HG03103 (cell line): ENCODE measurements around the gene C6orf52.
"Not testable (repeated sequence)": the region's sequence is repeated elsewhere in the genome, so short reads cannot be mapped to it uniquely, and the experiment has no call there.

ENCODE experiments used
- ATAC-seq: cut with Tn5 transposase; IDR thresholded peaks from one replicate; pipeline ENCODE4 v1.9.1; 2021; ENCODE audit warnings: low read depth; ENCODE audit not compliant: unreplicated experiment

C6orf52 gene

DNA sequence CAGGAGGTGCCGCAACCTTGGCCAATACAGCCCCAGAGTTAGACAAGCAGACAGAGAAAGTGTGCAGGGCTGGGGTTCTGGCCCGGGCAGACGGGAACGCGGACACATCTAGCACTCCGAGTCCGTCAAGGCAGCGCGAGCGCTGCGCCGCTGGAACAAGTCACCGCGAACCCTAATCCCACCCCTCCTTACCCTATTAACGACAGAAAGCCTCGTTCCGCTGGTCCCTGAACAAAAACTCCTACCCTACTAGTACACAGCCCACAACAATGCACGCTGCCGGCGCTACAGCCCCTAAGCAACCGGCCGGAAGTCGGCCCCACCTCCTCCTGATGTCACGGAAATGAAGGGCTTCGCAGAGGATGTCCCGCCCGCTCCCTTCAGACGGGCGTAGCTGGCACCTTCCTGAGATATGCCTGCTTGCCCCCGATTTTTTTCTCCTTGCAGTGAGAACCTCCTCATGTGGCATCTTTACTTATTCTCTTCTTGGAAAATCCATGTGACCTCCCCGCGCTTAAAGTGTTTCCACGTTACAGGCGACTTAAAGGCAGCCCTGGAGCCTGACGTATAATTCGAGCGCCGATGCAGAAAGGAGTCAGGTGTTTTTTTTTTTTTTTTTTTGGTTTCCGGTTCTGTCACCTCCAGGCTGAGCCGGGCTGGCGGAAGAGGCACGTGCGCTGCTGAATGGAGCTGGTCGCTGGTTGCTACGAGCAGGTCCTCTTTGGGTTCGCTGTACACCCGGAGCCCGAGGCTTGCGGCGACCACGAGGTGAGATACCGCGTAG is at the start of gene C6orf52, which contains the start of gene PAK1IP1:
Gene C6orf52 (minus strand): TSS at position 315 of the 784 bp plus-strand sequence. CDS start 7,066 bp downstream, outside the sequence.
Gene PAK1IP1 (plus strand): TSS at position 671 of the 784 bp plus-strand sequence. CDS start 14 bp downstream, at position 685.
- peak; percentile 96 for ATAC-seq

DNA sequence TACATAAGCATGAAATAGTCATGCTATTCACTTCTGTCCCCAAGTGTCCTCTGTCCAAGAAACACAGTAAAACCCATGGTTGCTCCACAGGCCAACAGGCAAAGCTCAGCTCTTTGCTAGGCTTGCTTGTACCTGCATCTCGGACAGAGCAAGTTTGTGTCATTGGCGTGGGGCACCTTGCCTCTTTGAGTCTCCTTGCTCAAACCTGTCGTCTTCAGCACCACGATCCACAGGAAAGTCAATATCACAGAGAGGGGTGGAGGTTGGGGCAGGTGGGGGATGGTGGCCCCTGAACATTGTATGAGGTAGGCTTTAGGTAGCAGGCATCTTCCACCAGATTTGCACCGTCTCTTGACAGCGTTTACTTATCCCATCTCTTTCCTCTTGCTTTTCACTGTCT is 49.1 kb upstream of the C6orf52 start:
- no peak for ATAC-seq

DNA sequence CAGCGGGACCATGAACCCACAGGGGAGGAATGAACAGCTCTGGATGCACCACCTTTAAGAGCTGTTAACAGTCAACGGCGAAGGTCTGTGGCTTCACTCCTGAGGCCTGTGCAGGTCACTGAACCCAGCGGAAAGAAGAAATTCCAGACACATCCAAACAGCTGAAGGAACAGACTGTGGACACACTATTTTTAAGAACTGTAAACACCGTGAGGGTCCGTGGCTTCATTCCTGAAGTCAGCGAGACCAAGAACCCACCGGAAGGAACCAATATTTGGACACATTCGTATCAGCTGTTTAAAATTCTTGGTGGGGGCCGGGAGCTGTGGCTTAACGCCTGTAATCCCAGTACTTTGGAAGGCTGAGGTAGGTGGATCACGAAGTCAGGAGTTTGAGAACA is 47.8 kb upstream of the C6orf52 start:
- no peak for ATAC-seq

DNA sequence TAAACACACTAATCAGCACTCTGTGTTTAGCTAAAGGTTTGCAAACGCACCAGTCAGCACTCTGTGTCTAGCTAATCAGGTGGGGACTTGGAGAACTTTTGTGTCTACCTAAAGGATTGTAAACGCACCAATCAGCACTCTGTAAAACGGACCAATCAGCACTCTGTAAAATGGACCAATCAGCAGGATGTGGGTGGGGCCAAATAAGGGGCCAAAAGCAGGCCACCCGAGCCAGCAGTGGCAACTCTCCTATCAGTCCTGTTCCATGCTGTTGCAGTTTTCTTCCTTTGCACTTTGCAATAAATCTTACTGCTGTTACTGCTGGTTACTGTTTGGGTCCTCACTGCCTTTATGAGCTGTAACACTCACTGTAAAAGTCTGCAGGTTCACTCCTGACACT is 47.2 kb upstream of the C6orf52 start:
- not testable (repeated sequence) for ATAC-seq

DNA sequence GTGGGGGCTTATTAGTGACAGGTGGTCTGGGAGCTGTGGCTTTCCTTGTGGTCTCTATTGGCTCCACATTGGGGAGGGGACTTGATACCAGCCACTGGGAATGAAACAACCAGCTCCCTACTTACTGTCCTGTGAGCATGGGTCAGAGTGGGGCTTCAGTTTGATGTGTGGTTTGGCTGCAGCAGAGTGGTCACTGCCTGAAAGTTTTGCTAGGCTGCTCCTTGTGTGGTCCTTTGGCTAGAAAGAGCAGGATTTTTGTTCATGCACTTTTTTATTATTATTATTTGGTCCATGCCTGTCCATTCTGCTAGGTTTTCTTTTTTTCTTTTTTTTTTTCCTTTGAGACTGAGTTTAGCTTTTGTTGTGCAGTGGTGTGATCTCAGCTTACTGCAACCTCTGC is 45.6 kb upstream of the C6orf52 start:
- no peak for ATAC-seq

DNA sequence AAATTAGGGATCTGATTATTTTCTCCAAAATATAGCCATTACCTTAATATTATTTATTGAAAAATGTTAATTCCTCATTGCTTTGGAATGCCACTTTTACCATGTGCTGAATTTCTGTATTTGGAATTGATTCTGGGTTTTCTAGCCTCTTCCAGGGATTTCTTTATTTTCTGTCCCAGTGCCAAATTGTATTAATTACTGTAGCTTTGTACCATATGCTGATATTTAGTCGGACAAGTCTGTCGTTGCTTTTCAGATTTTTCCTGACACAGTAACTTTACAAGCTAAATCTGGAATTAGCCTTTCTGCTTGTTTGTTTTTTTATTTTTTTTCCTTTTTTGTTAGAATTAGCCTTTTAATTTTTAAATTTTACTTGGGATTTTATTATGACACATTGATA is 42.3 kb upstream of the C6orf52 start:
- ATAC-seq = no peak

DNA sequence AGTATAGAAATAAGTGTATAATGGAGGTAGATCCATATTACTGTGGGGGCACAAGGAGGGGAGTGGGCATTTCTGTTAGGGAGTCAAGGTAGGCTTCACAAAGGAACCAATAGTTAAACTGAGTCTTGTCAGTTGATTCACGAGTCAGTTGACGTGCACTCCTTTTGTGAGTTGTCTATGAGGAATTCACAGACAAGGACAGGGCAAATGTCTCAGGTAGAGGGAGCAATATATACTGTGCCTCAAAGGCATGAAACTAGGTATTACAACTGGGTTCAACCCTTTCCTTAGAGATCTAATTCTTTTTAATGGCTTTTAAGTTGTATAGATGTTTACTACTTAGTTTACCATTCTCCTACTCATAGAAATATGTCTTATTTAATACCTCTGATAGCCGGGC is 39.4 kb upstream of the C6orf52 start:
- ATAC-seq = no peak

DNA sequence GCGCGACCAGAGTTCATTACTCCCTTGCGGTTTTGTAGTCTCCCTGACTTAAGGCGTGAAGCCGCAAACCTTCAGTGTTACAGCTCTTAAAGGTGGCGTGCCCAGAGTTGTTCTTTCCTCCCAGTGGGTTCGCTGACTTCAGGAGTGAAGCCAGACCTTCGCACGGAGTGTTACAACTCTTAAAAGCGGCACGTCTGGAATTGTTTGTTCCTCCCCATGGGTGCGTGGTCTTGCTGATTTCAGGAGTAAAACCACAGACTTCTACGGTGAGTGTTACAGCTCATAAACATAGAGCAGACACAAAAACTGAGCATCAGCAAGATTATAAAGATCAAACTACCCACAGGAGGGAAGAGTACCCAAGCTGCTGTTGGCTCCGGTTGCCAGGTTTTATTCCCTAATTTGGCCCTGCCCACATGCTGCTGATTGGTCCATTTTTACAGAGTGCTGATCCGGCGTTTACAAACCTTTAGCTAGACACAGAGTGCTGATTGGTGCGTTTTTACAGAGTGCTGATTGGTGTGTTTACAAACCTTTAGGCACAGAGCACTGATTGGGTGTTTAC is 38.8 kb upstream of the C6orf52 start:
- ATAC-seq = no peak

DNA sequence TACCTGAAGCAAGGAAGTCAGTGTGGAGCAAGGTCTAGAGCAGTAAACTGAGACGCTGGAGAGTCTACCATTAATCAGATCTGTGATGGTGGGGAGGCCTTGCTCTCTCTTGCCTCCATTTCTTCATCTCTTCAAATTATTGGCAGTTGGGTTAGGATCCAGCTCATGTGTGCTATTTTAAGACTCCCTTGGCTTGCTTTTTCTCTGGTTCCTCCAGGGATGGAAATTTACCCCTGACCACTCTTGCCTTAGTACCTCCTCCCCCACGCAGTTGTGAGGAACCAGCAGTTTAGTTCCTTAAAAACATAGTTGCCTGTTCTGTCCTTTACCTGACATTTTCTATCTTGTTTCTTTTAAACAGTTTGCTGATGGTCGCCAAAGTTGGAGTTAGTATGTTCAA is 35.8 kb upstream of the C6orf52 start:
- no peak for ATAC-seq

DNA sequence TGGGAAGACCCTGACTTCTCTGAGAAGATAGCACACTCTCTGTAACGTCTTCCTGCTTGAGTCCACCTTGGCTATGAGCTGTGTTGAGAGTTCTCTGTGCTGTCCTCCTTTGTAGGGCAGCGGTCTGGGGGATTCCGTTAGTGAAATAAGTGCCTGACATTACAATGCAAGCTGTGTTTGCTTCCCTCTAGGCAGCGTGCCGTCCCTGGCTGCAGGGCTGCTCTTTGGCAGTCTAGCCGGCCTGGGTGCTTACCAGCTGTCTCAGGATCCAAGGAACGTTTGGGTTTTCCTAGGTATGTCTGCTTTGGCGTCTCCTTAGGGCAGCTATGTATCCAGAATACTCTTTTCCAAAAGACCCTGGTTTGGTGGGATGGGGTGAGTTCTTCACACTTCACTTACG is 31.3 kb upstream of the C6orf52 start:
- ATAC-seq = no peak

DNA sequence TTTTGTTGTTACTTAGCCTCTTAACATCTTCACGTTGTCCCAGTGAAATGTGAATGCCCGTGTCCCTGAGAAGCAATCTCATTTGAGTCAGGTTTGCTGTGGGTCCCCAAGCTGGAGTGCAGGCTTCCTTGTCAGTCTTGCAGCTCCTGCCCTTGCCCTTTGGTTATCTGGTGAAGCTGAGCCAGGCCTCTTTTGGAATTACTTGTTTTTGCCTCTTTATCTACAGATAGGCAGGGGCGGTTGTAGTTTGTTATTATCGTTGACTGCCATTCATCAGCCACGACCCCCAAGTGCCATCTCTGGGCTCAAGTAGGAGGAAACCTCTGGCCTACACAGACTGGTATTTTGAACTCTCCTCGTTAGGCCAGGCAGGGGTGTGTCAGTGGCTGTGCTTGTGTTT is 30.6 kb upstream of the C6orf52 start:
- no peak for ATAC-seq

DNA sequence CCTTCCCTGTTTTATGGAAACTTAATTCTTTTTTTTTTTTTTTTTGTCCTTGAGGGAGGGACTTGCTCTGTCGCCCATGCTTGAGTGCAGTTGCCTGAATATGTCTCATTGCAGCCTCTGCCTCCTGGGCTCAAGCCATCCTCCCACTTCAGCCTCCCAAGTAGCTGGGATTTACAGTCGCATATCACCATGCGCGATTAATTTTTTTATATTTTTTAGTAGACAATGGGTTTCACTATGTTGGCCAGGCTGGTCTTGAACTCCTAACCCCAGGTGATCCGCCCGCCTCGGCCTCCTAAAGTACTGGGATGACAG is 29.1 kb upstream of the C6orf52 start:
- ATAC-seq = no peak

DNA sequence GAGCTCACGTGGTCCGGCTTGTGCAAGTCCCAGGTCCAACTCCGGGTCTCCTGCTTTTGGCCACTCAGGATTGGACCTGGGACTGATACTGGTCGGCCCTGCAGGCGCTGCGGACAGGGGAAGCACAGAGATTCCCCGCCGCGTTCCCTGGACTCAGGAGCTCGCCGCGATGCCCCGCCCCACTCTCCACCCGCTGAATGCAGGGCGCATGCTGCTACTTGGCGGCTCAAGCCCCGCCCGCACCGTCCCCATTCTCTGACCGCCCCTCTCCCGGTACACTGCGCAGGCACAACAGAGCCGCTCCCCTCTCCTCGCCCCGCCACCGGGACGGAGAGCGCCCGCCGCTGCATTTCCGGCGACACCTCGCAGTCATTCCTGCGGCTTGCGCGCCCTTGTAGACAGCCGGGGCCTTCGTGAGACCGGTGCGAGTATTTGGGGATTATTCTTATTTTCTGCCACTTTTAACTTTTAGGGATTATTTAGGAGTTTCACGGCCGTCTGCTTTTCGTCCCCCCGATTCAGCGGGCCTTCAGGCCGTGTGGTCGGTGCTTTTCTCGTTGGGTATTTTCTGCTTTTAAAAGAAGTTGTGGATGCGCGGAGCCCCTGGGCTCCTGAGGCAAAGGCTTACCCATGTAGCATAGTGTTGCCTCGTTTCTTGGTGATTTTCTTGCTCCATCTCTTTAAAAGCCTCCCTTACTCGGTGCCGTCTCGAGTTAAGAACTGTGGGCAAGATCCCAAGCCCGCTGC is 28.6 kb upstream of the C6orf52 start, which contains the start of gene TMEM14C:
Gene TMEM14C (plus strand): TSS at position 251 of the 747 bp plus-strand sequence. CDS start 1,544 bp downstream, outside the sequence.
- peak; percentile 98 for ATAC-seq

DNA sequence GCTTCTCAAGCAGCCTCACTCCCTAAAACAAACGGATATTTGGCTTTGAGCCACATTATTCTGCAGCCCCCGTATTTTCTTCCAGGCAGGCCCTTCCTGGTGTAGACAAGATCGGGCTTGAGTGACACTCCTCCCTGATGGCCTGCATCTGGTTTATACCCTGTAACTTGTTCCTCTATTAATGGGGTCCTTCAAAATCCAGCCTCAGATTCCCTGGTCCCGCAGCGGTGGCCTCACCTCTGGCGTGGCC is 28.1 kb upstream of the C6orf52 start:
- ATAC-seq = no peak

DNA sequence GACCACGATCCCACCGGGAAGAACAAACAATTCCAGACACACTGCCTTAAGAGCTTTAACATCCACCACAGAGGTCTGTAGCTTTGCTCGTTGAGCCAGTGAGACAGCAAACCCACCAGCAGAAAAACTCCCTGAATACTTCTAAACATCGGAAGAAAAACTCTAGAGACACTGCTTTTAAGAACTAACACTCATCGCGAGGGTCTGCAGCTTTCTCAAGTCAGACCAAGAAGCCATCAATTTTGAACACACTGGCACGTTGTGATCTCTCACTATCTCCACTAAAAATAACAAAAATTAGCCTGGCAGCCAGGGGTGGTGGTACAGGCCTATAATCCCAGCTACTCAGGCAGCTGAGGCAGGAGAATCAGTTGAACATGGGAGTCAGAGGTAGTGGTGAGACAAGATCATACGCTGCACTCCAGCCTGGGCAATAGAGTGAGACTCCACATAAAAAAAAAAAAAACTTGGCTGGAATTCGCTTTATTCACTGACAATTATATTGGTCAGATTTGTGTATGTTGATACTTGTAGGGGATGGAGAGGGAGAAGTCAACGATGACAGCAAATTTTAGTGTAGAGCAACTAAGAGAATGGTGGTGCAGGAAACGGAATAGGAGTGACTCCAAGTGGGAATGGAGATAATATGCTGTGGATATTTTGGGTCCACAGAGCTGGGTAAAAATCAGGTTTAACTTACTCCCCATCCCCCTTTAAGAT is 27.6 kb upstream of the C6orf52 start:
- no peak for ATAC-seq

DNA sequence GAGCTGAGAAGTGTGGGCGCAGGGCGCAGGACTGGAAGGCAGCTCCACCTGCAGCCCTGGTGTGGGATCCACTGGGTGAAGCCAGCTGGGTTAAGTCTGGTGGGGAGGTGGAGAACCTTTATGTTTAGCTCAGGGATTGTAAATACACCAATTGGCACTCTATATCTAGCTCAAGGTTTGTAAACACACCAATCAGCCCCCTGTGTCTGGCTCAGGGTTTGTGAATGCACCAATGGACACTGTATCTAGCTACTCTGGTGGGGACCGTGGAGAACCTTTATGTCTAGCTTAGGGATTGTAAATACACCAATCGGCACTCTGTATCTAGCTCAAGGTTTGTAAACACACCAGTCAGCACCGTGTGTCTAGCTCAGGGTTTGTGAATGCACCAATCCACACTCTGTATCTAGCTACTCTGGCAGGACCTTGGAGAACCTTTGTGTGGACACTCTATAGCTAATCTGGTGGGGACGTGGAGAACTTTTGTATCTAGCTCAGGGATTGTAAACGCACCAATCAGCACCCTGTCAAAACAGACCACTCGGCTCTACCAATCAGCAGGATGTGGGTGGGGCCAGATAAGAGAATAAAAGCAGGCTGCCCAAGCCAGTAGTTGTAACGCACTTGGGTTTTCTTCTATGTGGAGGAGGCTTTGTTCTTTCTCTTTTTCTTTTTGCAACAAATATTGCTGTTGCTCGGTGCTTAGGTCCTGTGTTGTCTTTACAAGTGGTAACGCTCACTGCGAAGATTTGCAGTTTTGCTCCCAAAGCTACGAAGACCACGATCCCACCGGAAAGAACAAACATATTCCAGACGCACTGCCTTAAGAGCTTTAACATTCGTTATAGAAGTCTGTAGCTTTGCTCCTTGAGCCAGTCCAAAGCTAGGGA is 26.8 kb upstream of the C6orf52 start:
- not testable (repeated sequence) for ATAC-seq

DNA sequence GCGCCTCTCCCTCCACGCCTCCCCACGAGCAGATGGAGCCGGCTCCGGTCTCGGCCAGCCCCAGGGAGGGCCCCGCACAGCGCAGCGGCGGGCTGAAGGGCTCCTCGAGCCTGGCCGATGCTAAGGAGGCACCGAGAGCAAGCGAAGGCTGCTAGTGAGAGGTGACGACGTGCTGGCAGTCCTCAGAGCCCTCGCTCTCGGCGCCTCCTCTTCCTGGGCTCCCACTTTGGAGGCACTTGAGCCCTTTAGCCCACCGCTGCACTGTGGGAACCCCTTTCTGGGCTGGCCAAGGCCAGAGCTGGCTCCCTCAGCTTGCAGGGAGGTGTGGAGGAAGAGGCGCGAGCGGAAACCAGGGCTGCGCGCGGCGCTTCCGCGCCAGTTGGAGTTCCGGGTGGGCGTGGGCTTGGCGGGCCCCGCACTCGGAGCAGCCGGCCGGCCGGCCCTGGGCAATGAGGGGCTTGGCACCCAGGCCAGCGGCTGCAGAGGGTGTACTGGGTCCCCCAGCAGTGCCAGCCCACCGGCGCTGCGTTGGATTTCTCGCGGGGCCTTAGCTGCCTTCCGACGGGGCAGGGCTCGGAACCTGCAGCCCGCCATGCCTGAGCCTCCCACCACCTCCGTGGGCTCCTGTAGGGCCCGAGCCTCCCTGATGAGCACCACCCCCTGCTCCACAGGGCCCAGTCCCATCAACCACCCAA is 26.0 kb upstream of the C6orf52 start:
- ATAC-seq = no peak

DNA sequence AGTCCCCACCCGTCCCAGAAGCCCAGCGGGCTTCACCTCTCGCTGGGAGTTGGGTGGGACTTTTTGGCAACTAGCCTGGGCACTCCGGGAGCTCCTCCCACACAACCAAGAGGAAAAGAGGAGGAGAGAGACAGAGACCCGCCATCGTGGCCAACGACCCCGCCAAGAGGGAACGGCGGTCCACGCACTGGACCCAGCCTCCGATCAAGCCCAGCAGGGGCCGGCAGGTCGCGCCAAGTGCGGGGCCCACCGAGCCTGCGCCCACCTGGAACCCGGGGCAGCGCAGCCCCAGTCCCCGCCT is 25.5 kb upstream of the C6orf52 start:
- ATAC-seq = no peak

DNA sequence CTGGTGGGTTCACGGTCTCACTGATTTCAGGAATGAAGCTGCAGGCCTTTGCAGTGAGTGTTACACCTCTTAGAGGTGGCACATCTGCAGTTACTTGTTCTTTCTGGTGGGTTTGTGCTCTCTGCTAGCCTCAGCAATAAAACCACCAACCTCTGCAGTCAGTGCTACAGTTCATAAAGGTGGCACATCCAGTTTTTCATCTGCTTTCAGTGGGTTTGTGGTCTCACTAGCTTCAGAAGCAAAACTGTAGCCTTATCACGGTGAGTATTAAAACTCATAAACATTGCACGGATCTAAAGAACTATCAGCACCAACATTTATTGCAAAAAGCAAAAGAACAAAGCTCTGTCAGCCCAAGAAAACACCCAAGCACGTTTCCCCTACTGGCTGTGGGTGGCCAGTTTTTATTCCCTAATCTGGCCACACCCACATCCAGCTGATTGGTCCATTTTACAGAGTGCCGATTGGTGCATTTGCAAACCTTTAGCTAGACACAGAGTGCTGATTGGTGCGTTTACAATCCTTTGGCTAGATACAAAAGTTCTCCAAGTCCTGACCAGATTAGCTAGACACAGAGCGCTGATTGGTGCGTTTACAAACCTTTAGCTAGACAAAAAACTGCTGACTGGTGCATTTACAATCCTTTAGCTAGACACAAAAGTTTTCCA is 25.0 kb upstream of the C6orf52 start:
- no peak for ATAC-seq
